GM18519 (cell line): ENCODE data around the gene PANK1.

Source experiments
- ATAC-seq: cut with Tn5 transposase; IDR thresholded peaks from one replicate; pipeline ENCODE4 v1.9.1; 2021; ENCODE audit warnings: mild to moderate bottlenecking, moderate library complexity; ENCODE audit not compliant: unreplicated experiment, low FRiP score

Gene PANK1

GRCh38 chr10:89543841-89544240, 101.2 kb downstream of the PANK1 start:
- ATAC-seq, result no peak

- ATAC-seq, result no peak
Observed at GRCh38 chr10:89540420-89540949, 104.6 kb downstream of the PANK1 start.

GRCh38 chr10:89537364-89537763, 107.7 kb downstream of the PANK1 start:
- ATAC-seq, result no peak

GRCh38 chr10:89536013-89536354, 109.1 kb downstream of the PANK1 start:
- no peak for ATAC-seq

GRCh38 chr10:89535171-89536012, 109.7 kb downstream of the PANK1 start, which contains the start of gene SLC16A12:
Gene SLC16A12, minus strand, starts transcription at chr10:89535594. Its CDS starts 73,016 bp downstream, at chr10:89462578.
- ATAC-seq, result no peak

- ATAC-seq, result no peak
Observed at GRCh38 chr10:89534826-89535166, 110.2 kb downstream of the PANK1 start.
